ENCODE measurements around the gene TNIP3.

The TNIP3 gene

GRCh38 chr4:121093261-121093660 is 70.9 kb downstream of the TNIP3 start:
- no peak for DNase-seq (ENCODE audit: insufficient read length, low spot score)
- no peak for FAIRE-seq

DNA sequence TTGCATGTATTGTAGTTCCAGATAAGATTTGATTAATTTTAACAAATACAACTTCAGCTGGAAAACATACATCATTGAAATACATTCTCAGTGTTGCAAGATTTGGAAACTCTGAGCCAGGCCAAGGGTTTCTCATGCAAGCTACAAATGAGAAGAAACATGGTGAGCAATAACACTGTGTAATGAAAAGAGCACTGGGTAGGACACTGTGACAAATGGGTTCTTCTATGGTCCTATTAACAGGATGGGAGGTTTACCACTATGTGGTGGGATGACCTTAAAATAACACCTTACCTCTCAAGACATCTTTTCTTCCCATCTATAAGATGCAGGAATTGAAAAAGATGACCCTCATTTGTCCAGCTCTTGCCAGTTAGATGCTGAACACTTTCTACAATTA is 72.2 kb downstream of the TNIP3 start:
- DNase-seq (ENCODE audit: insufficient read length, low spot score): no peak
- FAIRE-seq: no peak

- FAIRE-seq (no peak), DNase-seq (ENCODE audit: insufficient read length, low spot score) (no peak)
These were observed 75.3 kb downstream of the TNIP3 start for GRCh38 chr4:121088867-121089266.
